ENCODE measurements around the gene SNORC. TPM values are rescaled to one million over a fixed set of nuclear protein-coding genes. Genes with fewer than 3 reads are reported as not detected.
A peak's percentile ranks its signal among the peaks of the same experiment; 100 is the strongest.

Gene SNORC
- total and polyA plus RNA-seq, 2 donors (not counting 1 experiment from before 2014, with no cell fraction given): 0.91 to 0.94 TPM

DNA sequence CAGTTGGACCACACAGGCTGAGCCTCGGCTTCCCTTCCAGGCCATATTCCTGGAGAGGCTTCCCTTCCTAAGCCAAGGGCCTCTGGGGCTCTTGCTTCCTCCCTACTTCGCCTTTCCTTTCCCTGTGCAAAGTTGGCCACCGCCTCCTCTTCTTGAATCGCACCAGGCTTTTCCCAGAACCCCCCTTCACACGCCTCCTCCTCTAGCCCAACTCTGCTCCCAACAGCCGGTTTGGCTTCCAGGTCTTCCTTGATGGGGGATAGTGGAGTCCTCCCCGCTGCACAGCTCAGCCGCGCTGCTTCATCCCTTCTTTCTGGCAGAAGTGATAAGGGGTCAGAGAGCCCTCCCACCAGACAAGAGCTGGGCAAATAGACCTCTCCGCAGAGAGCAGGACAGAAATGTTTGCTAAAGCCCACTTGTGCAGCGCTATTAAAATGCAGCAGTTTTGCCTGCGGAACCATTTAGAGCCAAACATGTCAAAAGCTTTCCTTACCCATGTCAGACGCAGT is 56.4 kb downstream of the SNORC start:
- Mint-ChIP-seq H3K4me3 (peak overlapping the region; percentile 81), H3K9me3 (ENCODE audit: insufficient read depth) (no peaks in the 10 kb centered on the region), H3K4me1 (peaks cover 15% of the 10 kb centered on the region), H3K27ac (peak overlapping the region; percentile 10), H3K27me3 (peaks cover 51% of the 10 kb centered on the region)
- Histone ChIP-seq H3K9me3 (ENCODE audit: control extremely low read depth in 1 of 3, control insufficient read depth in 2 of 3, insufficient read depth in 1 of 3, low read length in 2 of 3) (peaks cover 2 to 10% (median 4%) of the 10 kb centered on the region in 3 donors), H4K20me1 (ENCODE audit: control insufficient read depth, insufficient read depth, low read length, poor library complexity, severe bottlenecking) (no peaks in the 10 kb centered on the region), H3K27ac (ENCODE audit: low read length in 2 of 2) (no peak overlapping the region), H3K36me3 (replicated peaks in 1 of 2; ENCODE audit: control extremely low read depth in 1 of 2, control insufficient read depth in 1 of 2, extremely low read depth in 1 of 2, insufficient read depth in 2 of 2, low read length in 1 of 2) (no peaks in the 10 kb centered on the region), H2AFZ (ENCODE audit: insufficient read depth, low read depth, low read length, poor library complexity, severe bottlenecking) (peak overlapping the region; percentile 33), H3K27me3 (replicated peaks in 1 of 4; ENCODE audit: control extremely low read depth in 1 of 4, control insufficient read depth in 3 of 4, insufficient read depth in 4 of 4, low read length in 3 of 4) (peaks cover 0 to 60% (median 26%) of the 10 kb centered on the region in 4 experiments), H3K9ac (ENCODE audit: low read length) (no peak overlapping the region), H3K79me2 (ENCODE audit: control insufficient read depth, insufficient read depth, low read length) (no peaks in the 10 kb centered on the region), H3K4me3 (ENCODE audit: control extremely low read depth in 1 of 5, extremely low read depth in 1 of 5, insufficient read depth in 1 of 5, low read depth in 2 of 5, low read length in 4 of 5) (no peak overlapping the region), H3K4me1 (ENCODE audit: control insufficient read depth in 2 of 2, insufficient read depth in 2 of 2, low read length in 2 of 2) (peaks cover 19 to 23% of the 10 kb centered on the region in 2 donors), H3K4me2 (replicated peaks; ENCODE audit: low read depth, low read length, poor library complexity, severe bottlenecking) (peak overlapping the region; percentile 79)
- no peak for ATAC-seq (ENCODE audit: low read depth)
- CTCF ChIA-PET: interaction anchor here (0.7 kb wide), 1 partner anchor 102 kb away, joined by 3 read pairs; no protein-coding TSS in a partner anchor
- POLR2A ChIA-PET: no interaction called here
- WGBS (ENCODE audit: insufficient coverage): 18% methylated on average over 11 of the region's 13 CpGs
- DNase-seq: peak; percentile 20
- intact Hi-C loops (cut with micrococcal nuclease): no loop called here
- TF ChIP-seq EZH2 (IDR thresholded peaks at IDR 0.05; ENCODE audit: borderline replicate concordance, insufficient read depth, low read depth, low read length, poor library complexity, severe bottlenecking): no peak
- TF ChIP-seq, protein P1, sequence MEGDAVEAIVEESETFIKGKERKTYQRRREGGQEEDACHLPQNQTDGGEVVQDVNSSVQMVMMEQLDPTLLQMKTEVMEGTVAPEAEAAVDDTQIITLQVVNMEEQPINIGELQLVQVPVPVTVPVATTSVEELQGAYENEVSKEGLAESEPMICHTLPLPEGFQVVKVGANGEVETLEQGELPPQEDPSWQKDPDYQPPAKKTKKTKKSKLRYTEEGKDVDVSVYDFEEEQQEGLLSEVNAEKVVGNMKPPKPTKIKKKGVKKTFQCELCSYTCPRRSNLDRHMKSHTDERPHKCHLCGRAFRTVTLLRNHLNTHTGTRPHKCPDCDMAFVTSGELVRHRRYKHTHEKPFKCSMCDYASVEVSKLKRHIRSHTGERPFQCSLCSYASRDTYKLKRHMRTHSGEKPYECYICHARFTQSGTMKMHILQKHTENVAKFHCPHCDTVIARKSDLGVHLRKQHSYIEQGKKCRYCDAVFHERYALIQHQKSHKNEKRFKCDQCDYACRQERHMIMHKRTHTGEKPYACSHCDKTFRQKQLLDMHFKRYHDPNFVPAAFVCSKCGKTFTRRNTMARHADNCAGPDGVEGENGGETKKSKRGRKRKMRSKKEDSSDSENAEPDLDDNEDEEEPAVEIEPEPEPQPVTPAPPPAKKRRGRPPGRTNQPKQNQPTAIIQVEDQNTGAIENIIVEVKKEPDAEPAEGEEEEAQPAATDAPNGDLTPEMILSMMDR (IDR thresholded peaks at IDR 0.05): no peak

DNA sequence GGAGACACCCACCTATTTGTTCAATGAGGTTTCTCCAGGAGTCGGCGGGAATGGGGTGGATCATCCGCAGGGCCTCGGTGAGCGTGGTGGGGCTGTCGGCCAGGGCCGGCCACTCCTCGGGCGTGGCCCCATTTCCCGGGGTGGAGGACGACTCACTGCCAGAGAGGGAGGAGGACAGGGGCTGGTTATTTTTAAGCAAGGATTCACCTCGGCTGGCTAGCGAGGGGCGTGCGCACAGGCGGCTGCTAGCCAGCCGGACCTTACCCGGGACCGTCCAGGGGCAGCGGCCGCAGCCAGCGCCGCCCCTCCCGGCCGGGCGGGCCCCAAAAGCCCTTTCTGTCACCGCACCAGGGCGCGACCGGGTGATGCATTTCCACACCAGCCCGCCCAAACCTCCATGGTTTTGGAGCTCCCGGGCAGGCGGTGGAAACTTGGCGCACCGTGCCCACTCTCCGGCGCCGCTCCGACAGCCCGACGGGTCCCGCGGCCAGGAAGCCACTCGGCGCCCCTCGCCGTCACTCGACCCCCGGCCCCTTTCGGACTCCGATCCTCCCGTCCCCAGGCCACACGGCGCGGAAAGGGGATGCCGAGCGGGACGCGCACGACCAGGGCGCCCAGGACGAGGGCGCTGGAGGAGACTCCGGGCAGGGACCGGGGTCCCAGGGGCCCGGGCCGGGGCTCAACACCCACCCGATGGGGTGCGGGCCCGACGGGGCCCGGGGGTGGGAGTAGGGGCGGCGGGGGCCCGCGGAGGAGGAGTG is 57.1 kb downstream of the SNORC start:
- 5% methylated on average over 76 of the region's 76 CpGs for WGBS (ENCODE audit: insufficient coverage)
- CTCF ChIA-PET: no interaction called here
- H3K27ac ChIP-seq (ENCODE audit: low read length in 2 of 2): no peak overlapping the region

More for the DNA sequence above, 57.1 kb downstream of the SNORC start:
- Histone ChIP-seq H4K20me1 (ENCODE audit: control insufficient read depth, insufficient read depth, low read length, poor library complexity, severe bottlenecking) (no peaks in the 10 kb centered on the region), H2AFZ (ENCODE audit: insufficient read depth, low read depth, low read length, poor library complexity, severe bottlenecking) (peak overlapping the region; percentile 33), H3K4me3 (ENCODE audit: control extremely low read depth in 1 of 5, extremely low read depth in 1 of 5, insufficient read depth in 1 of 5, low read depth in 2 of 5, low read length in 4 of 5) (peak overlapping the region in 2 of 5 experiments; percentile 23 to 33), H3K9ac (ENCODE audit: low read length) (peak overlapping the region; percentile 42), H3K36me3 (replicated peaks in 1 of 2; ENCODE audit: control extremely low read depth in 1 of 2, control insufficient read depth in 1 of 2, extremely low read depth in 1 of 2, insufficient read depth in 2 of 2, low read length in 1 of 2) (no peaks in the 10 kb centered on the region), H3K4me1 (ENCODE audit: control insufficient read depth in 2 of 2, insufficient read depth in 2 of 2, low read length in 2 of 2) (peaks cover 19 to 23% of the 10 kb centered on the region in 2 donors), H3K79me2 (ENCODE audit: control insufficient read depth, insufficient read depth, low read length) (no peaks in the 10 kb centered on the region), H3K4me2 (replicated peaks; ENCODE audit: low read depth, low read length, poor library complexity, severe bottlenecking) (peak overlapping the region; percentile 79), H3K27me3 (replicated peaks in 1 of 4; ENCODE audit: control extremely low read depth in 1 of 4, control insufficient read depth in 3 of 4, insufficient read depth in 4 of 4, low read length in 3 of 4) (peaks cover 0 to 57% (median 26%) of the 10 kb centered on the region in 4 experiments), H3K9me3 (ENCODE audit: control extremely low read depth in 1 of 3, control insufficient read depth in 2 of 3, insufficient read depth in 1 of 3, low read length in 2 of 3) (peaks cover 2 to 10% (median 4%) of the 10 kb centered on the region in 3 donors)
- POLR2A ChIA-PET: no interaction called here
- Mint-ChIP-seq H3K27ac (no peak overlapping the region), H3K9me3 (ENCODE audit: insufficient read depth) (no peaks in the 10 kb centered on the region), H3K4me3 (peak overlapping the region; percentile 81), H3K4me1 (peaks cover 15% of the 10 kb centered on the region), H3K27me3 (peaks cover 52% of the 10 kb centered on the region)
- DNase-seq (peak; percentile 33), ATAC-seq (ENCODE audit: low read depth) (no peak)
- intact Hi-C loops (cut with micrococcal nuclease): no loop called here
- TF ChIP-seq EZH2 (IDR thresholded peaks at IDR 0.05; ENCODE audit: borderline replicate concordance, insufficient read depth, low read depth, low read length, poor library complexity, severe bottlenecking): no peak
- TF ChIP-seq, protein P1 (IDR thresholded peaks at IDR 0.05): no peak
